Suppressor macrophage treated with lipopolysaccharide for 4 hours (primary cell): ENCODE measurements around the gene RSPH1.

Experiments
- DNase-seq: peaks from one replicate; pipeline ENCODE4 v3.0.0-alpha.2; 2020

RSPH1 gene

DNA sequence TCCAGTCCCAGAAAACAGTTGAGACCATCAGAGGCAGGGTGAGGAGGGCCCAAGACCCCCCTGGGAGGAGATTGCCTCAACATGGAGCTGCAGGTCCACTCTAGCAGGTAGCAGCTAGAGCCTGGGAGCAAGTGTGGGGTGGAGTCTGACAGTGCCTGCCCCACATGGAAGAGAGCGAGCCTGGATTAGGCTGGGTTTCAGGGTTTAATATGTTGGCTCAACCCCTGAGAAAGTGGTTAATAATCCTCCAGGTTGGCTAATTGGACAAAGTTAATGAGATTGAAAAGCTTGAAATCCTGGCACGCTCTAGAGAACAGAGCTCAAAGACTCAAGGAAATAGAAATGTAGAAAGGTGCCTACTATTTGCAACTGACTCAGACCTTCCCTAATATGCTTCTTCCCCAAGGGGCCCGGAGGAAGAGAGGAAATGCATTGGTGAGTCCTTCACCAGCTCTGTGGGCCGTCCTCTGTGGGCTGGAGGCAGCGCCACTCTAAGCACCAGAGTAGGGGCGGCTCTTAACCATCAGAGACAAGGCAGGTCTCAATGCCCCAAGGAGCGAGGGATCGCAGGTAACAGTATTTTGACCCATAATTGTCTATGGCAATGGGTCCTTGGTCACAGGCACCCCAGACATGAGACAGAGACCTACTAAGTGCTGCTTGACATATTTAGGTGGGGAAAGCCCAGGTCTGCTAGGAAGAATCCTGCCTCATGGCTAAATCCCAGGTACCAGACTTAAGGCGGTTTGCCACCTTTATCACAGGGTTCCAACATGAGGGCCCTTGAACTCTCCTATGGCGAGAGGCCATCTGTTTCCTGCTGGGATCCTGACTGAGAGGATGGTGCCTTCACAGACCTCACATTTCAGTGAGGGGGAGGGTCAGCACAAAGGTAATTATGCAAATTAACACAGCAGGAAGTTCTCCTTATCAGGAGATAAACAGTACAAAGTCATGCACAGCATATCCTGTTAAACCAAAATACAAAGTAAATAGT, 33.8 kb downstream of the RSPH1 start:
- peak; percentile 19 for DNase-seq

DNA sequence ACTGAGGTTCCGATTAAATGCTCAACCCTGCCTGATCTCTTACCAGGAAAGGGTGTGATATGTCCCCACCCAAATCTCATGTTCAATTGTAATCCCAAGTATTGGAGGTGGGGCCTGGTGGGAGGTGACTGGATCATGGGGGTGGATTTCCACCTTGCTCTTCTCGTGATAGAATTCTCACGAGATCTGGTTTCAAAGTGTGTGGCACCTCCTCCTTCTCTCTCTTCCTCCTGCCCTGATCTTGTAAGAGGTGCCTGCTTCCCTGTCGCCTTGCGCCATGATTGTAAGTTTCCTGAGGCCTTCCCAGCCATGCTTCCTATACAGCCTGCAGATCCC, 34.9 kb downstream of the RSPH1 start:
- DNase-seq = no peak

DNA sequence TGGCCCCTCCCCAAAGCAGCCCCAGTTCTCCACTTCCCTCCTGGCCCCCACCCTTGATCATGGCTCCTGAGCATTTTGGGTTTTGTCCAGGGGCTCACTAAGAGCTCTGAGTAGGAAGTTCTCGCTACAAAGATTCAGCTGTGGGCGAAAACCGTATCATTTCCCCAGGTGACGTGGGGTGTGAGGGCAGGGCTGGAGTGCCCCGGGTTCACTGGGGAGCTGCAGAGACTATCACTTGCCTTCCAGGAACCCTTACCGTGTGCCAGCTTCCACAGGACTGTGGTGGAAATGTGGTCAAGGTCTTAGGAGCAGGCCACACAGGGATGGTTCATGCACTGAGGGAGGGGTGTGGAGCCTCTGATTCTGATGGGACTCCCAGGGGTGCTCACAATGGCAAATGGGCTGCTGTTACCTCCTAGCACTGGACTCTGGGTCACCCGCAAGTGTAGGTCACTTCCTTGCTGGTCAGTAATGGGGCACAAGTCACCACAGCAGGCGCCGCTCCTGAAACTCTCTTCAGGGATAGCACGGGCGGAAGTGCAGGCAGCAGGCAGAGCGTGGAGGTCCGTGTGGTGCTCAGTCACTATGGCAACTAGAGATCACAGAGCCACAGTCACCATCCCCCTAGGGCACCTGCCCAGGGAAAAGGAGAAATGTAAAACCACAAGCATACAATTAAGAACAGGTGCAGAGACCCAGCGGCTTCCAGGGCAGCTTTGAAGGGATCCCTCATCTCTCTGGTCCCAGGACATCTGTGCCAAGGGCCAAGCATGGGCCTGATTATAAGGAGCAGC, 35.4 kb downstream of the RSPH1 start:
- DNase-seq = no peak

DNA sequence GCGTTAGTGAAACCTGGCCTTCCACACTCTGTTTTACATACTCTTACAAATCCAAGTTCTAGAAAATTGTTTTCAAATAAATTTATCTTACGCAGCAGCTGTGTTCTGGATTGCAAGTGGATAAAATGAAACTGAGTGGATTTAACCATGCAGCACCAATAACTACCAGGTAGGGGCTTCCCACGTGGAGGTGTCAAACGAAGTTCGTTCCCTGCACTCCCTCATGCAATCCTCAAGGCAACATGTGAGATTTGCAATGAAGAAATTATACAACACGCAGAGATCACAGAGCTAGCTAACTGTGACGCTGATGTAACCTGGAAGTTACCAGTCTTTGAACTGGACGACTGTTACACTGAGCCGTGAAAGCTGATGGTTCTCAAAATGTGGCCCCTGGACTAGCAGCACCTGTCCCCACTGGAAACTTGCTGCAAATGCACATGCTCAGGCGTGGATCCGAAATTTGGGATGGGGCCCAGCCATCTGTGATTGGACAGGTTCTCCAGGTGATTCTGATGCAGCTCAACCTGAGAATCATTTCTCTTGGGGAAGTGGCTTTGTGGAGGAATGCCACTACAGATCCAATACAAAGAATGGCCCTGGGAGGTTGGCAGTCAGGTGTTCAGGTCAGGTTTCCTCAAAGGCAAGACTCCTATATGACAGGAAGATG, 36.3 kb downstream of the RSPH1 start:
- DNase-seq = no peak

DNA sequence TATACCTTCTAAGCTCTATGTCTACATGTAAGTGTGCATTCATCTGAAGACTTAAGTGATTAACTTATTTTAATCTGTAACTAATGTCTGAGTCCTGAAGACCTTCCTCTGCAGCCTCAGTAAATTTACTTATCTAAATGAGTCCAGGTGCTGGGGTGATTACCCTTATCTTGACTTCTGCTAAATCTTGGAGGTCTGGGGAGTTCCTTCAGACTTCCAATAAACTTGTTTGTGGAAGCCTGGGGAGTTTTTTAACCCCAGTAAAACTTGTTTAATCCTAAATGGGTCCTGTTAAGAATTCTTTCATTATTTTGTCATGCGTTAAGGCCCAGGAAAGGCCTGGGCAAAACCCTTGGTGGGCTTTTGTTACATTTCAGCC, 37.0 kb downstream of the RSPH1 start:
- no peak for DNase-seq

DNA sequence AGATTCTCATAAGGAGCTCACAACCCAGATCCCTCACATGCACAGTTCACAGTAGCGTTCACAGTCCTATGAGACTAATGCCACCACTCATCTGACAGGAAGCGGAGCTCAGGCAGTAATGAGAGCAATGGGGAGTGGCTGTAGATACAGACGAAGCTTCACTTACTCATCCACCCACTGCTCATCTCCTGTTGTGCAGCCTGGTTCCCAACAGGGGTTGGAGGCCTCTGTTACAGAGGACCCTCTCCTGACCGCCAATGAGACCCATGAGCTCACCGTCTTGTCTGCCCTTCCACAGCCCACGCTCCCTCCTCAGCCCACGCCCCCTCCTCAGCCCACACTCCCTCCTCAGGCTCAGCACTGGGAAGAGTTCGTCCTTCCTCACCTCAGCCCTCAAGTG, 39.6 kb downstream of the RSPH1 start:
- peak; percentile 75 for DNase-seq

DNA sequence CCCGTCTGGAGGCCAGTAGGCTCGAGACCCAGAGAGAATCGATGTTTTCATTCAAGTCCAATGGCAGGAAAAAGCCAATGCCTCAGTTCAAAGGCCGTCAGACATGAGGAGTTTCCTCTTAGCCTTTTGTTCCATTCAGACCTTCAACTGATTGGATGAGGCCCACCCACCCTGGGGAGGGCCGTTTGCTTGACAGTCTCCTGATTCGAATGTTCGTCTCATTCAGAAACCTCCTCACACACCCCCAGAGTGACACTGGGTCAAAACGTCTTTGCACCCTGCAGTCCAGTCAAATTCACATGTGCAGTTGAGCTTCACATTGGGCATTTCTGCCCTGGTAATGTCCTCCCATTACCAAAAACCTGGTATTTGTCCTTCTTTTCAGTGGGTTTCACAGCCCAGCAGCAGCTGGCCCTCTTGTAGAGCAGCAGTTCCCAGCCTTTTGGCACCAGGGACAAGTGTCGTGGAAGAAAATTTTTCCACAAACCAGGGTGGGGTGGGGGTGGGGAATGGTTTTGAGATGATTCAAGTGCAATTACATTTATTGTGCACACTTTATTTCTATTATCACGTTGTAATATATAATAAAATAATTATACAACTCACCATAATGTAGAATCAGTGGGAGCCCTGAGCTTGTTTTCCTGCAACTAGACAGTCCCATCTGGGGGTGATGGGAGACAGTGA, 40.1 kb downstream of the RSPH1 start:
- DNase-seq = no peak

DNA sequence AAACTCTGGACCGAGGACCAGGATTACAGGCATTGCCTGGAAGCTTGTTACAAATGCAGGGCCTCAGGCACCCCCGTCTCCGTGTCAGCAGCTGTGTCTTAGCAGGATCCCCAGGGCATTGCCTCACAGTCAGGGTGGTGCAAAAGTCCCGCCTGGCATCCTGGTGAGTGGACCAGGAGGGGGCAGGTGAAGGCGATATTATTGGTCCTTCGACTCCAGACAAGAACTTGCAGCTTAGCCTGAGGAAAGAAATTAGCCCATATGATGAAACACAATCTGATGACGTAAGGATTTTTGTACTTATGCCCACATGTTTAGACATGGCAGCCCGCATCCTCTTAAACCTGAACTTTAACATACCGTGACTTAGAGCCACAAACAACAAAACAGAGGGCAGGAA, 40.8 kb downstream of the RSPH1 start:
- peak; percentile 14 for DNase-seq

DNA sequence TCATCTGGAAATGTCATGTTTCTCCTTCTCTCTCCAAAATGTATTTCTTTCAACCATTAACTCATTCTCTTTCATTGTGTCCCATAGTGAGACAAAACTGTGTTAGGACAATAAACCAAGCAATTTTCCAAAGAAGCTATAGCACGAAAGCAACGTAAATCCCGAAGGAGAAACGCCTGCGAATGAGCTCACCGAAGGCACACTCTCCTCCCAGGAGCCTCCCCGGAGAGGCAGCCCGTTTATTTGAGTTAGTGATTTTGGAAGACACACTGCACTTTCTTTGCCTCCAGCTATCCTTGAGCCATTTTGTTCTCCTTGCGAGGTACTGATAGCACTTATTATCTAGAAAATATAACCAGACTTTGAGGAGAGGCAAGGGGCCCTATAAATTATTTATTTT, 41.2 kb downstream of the RSPH1 start:
- no peak for DNase-seq

DNA sequence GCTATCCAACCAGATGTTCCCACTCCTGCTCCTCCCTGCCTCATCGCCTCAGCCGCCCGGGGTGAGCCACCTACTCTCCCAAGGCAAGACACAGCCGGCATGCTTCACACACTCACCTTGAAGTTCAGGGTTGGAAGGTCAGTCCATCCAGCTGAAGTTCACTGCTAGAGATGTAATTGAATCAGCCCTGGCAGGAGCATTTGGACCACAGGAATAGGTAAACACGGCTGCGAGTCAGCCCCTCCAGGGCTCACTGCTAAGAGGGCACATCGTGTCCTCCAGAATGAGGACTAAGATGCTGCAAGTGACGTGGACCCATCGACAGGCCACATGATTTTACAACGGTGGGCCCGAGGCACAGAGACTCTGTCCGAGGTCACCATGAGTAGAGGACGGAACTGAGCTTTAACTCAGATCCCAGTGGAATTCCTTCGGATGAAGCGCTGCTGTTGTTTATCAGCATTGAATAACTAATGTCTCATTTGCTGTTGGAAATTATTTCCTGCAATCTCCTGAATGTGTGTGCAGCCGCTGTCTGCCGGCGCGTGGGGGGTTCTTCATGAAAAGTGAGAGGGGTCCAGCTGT, 41.9 kb downstream of the RSPH1 start:
- DNase-seq = no peak

DNA sequence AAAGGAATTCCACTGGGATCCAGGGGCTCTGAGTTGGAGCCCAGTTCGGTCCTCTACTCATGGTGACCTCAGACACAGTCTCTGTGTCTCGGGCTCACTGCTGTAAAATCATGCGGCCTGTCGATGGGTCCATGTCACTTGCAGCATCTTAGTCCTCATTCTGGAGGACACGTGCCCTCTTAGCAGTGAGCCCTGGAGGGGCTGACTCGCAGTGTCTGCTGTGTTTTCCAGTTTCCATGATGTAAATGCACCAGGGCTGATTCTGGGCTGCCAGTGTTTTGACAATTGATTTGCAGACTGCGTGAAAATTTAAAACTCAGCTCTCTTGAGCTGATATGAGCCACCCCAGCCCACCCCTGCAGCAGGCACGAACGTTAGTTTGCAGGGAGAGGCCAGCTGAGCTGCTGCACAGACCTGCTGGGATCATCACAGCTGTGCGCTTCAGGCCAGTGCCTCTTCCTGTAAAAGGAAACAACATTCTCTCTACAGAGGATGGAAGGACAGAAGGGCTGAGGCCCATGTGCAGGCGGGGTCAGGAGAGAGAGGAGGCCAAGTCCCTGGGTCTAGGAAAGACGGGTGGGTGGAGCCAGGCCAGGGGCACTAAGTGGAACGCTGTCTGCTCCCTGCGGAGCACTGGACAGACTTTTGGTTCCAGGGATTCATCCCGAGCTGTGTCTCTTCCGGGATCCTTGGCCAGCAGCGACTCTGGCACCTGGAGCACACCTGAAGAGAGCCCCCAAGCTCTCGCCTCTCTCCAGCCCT, 42.6 kb downstream of the RSPH1 start:
- DNase-seq = no peak

DNA sequence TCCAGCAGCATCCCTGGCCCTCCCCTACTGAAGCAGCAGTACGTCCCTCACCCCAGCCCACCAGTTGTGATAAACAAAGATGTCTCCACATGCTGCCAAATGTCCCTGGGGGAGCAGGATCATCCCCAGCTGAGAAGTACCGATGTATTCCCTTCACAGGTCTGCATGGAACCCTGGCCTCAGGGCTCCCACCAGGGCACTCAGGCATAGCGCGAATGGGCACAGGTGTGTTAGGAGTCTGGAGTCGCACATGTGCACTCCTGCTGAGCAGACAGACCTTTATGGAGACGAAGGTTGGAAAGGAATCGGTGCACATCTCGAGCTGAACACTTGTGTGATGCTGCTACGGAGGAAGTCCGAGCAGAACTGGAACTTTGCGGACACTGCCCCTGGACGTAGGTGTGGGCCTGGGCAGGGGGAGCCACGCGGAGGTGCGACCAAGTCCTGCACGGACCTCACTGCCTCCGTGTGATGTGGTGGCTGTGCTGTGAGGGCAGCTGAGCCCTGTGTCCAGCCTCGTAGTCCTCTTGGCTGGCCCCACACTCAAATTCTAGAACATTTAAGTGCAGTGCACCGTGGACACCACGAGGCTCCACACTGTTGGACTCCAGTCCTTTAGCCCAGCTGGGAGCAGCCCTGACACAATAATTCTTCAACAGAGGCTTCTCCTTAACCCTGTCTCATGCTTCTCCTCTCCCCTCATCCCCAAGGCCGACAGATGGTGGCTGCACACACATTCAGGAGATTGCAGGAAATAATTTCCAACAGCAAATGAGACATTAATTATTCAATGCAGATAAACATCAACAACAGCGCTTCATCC, 43.4 kb downstream of the RSPH1 start:
- DNase-seq = no peak

DNA sequence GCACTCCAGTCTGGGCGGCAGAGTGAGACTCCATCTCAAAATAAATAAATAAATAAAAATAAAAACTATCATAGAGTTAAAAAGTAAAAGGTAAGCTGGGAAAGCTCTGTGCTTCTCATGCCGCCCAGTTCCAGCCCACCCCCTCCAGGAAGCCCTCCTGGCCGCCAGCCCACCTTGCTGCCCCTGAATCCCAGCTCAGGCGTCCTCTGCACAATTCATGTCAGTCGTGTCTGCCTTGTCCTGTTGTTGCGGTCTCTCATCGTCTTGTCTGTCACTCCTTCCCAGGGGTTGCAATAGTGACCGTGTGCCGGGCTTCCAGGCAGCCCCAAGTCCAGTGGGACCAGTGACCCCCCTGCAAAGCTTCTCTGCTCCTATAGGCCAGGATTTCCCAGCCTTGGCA, 44.1 kb downstream of the RSPH1 start:
- DNase-seq = no peak

DNA sequence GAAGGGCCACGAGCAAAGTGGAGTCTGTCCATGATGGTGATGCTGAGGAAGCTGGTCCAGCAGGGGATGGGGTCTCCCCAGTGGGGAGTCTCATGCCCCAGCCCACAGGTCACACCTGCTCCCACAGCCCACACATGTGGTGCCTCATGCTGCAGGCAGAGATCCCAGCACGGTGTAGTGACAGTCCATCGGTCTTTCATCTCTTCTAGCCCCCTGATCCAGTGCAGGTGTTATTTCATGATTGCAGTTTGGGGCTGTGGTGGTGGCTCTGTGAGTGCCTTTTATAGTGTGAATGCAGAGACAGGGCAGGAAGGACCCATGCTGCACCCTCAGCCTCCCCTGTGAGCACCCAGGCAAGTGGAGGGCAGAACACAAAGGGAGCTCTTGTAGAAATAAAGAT, 47.3 kb downstream of the RSPH1 start:
- no peak for DNase-seq

DNA sequence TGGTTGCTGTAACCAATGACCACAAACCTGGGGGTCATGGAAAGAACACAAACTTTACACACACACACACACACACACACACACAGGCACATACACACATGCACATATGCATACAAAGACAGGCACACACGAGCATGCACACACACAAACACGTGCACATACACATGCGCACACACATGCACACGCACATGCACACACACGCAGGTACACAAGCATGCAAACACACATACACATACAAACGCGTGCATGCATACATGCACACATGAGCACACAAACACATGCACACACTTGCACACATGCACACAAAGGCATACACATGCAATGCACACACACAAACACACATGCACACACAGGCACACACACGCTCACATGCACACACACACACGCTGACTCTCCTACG, 48.3 kb downstream of the RSPH1 start:
- DNase-seq = no peak

DNA sequence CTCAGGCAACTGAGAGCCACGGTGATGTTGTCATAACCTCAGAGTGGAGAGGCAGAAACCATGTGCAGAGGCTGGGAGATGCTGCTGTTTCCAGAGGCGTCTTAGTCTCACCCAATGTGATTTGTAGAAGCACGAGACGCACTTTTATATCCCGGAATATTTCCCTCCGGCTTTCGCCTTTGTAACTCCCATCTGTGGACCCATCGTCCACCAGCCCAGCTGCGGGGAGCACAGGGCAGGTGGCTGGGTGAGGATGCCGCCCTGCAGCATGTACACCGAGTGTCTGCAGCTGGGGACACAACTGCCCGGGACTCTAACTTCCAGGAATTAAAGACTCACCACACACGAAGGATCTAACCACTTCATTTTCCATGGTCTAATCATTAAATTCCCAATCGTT, 48.8 kb downstream of the RSPH1 start:
- DNase-seq = no peak

DNA sequence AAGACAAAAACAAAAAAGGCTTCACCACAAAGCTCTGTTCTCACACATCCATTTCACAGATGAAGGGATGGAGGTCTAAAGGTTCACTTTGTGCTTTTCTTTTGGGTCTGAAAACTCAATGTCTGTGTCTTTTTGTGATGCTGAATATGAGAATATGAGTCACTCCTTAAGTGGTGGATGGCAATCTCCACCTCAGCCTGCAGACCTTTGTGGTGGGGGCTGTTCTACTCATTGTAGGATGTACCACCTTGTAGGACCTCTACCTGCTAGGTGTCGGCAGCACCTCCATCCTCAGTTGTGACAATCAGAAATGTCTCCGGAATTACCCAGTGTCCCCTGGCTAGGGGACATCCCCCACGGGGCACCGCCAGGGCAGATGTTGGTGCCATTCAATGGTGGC, 49.5 kb downstream of the RSPH1 start:
- DNase-seq = no peak

DNA sequence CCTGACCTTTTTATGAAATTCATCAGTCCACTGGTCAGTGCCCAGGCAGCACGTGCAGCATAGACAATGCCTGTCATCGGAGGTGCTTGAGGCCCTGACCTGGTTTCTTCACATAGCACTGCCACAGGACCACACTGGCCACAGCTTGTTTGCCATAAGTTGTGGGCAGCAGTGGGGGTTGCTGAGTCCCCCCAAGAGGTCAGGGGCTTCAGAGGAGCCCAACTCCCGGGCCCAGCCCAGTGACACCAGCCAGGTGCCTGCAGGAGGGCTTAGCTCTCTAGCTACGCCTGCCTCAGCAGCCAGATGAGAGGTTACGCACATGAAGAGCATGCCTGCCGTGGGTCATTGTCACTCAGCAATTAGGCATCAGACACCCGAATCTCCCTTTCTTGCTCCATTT, 50.7 kb downstream of the RSPH1 start:
- no peak for DNase-seq

DNA sequence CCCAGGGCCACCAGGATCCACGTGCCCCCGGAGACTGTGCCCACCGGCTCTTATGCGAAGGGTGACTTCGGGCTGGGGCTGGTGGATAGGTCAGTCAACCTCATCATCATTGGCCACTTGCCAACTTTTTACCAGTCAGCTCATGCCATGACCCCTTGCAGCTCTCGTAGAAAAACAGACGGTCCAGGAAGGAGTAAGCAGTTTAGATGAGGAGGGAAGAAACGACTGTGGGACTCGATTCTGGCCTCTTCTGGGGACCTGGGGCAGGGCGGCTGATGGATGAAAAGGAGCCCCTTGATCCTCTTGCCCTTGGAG, 51.3 kb downstream of the RSPH1 start:
- no peak for DNase-seq

DNA sequence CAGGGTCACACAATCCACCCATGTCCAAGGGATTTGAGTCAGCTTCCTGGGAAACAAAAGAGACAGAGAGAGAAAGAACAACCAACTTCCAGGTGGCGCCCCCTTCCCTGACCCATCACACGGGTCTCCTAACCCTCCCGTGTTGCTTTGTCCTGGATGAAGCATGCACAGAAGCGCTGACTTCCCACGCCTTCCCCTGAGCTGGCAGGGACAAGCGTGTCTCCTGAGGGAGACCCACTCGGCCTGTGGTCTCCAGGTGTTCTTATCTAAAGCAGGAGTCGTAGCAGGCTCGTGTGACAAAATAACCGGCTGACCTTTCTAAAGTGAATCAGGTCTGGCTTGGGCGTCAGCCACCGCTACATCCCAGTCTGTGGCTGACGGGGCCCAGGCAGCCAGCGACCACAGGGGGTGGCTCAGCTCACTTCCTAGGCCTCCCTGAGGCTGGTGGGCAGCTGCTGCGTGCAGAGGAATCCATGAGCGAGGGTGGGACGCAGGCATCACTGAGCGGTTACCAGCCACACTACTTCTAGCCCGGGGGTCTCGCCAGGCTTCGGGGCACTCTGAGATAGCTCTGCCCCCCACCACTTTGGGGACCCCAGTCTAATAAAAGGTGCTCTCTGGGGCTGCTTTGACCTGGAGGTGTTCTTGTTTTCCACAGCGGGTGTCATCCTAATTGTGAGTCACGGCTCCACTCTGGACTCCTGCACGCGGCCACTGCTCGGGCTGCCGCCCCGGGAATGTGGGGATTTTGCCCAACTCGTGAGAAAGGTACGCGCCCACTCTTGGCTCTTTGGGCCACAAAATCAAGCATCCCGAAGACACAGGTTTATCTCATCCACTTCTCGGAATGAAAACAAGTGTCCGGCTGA, 51.9 kb downstream of the RSPH1 start:
- DNase-seq = no peak
